ENCODE measurements around the gene SANBR. TPM values are rescaled to one million over a fixed set of nuclear protein-coding genes. Genes with fewer than 3 reads are reported as not detected.

Gene SANBR
- total RNA-seq, 4 donors from 2014 or later, result 5.3 to 16.3 (median 7.8) TPM

GRCh38 chr2:61017556-61018317 is 47.9 kb upstream of the SANBR start, which contains the start of the genes PEX13 and PUS10:
TSS of gene PEX13 (plus strand) at chr2:61017720. CDS start at chr2:61017760, 40 bp downstream.
TSS of gene PUS10 (minus strand) at chr2:61018255. CDS start at chr2:61011890, 6,365 bp downstream.
- peak in 1 of 6 experiments; percentile 12 for TF ChIP-seq CTCF (IDR thresholded peaks at IDR 0.05)
- peak; percentile 16 to 72 for TF ChIP-seq POLR2A (IDR thresholded peaks at IDR 0.05)
- Histone ChIP-seq H3K27me3 (no peaks in the 10 kb centered on the region), H3K36me3 (no peaks in the 10 kb centered on the region), H3K27ac (peak within 1 kb of the TSS; percentile 83 to 95 (median 95)), H3K9me3 (no peaks in the 10 kb centered on the region), H3K4me1 (peaks cover 31 to 39% of the 10 kb centered on the region in 2 donors), H3K4me3 (replicated peaks in 1 of 3) (peak within 1 kb of the TSS; percentile 70 to 93 (median 90))
- peak; percentile 80 to 82 for DNase-seq
- WGBS, 2 donors, result 0 to 1% methylated on average over 18 to 26 of the region's 39 CpGs
- intact Hi-C loops (cut with DNase I), result no loop called here

DNA sequence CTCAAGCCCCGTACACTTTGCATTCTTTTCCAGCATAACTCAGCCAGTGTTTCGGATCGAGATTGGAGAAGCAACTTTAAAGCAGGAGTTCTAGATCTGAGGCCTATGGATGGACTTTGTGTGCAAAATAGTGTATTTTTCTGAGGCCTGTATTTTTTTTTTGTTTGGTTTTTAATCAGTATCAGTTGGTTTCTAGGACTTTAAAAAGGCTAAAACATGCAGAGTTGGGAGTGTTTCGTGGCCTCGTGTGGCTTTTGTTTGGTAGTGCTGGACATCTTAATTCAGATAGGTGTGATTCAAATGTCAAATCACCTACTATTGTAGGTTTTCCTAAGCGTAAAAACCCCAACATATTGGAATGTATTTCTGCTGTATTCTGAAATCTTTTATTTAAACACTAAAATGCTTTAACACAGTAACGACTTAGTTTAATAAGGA is 47.3 kb upstream of the SANBR start:
- intact Hi-C loops (cut with DNase I), result no loop called here
- no peak for DNase-seq

GRCh38 chr2:61018798-61019197 is 46.9 kb upstream of the SANBR start:
- H3K27me3 ChIP-seq, result no peaks in the 10 kb centered on the region
- intact Hi-C loops (cut with DNase I), result no loop called here
- peak overlapping the region in 2 of 3 donors; percentile 70 to 93 for H3K4me3 ChIP-seq (replicated peaks in 1 of 3)
- DNase-seq, result no peak
- 31 to 33% methylated on average over 6 of the region's 6 CpGs for WGBS, 2 donors
- no peaks in the 10 kb centered on the region for H3K36me3 ChIP-seq
- peaks cover 23 to 36% of the 10 kb centered on the region in 2 donors for H3K4me1 ChIP-seq
- no peaks in the 10 kb centered on the region for H3K9me3 ChIP-seq
- TF ChIP-seq CTCF (IDR thresholded peaks at IDR 0.05) (no peak), POLR2A (IDR thresholded peaks at IDR 0.05) (no peak)
- H3K27ac ChIP-seq, result peak overlapping the region; percentile 83 to 95 (median 95)

More for the DNA sequence above, 47.3 kb upstream of the SANBR start:
- Histone ChIP-seq H3K36me3 (no peaks in the 10 kb centered on the region), H3K4me3 (replicated peaks in 1 of 3) (peak overlapping the region in 2 of 3 donors; percentile 70 to 93), H3K9me3 (no peaks in the 10 kb centered on the region), H3K27ac (peak overlapping the region; percentile 83 to 95 (median 95)), H3K4me1 (peaks cover 27 to 39% of the 10 kb centered on the region in 2 donors), H3K27me3 (no peaks in the 10 kb centered on the region)
- WGBS, 2 donors, result 2% methylated on average over 7 of the region's 7 CpGs
- no peak for TF ChIP-seq POLR2A (IDR thresholded peaks at IDR 0.05)
- TF ChIP-seq CTCF (IDR thresholded peaks at IDR 0.05), result no peak

DNA sequence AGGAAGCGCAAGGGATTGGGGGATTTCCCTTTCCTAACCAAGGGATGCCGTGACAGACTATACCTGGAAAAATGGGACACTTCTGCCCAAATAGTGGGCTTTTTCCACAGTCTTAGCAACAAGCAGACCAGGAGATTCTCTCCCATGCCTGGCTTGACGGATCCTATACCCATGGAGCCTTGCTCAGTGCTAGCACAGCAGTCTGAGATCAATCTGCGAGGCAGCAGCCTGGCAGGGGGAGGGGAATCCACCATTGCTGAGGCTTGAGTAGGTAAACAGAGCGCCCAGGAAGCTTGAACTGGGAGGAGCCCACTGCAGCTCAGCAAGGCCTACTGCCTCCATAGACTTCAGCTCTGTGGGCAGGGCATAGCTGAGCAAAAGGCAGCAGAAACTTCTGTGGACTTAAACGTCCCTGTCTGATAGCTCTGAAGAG is 44.4 kb upstream of the SANBR start:
- no peak for DNase-seq

More for the DNA sequence above, 44.4 kb upstream of the SANBR start:
- Histone ChIP-seq H3K27me3 (no peaks in the 10 kb centered on the region), H3K36me3 (no peaks in the 10 kb centered on the region), H3K4me3 (replicated peaks in 1 of 3) (no peak overlapping the region), H3K27ac (no peak overlapping the region), H3K9me3 (no peaks in the 10 kb centered on the region), H3K4me1 (peaks cover 4 to 19% of the 10 kb centered on the region in 2 donors)
- TF ChIP-seq POLR2A (IDR thresholded peaks at IDR 0.05) (no peak), CTCF (IDR thresholded peaks at IDR 0.05) (no peak)
- 98 to 100% methylated on average over 5 to 6 of the region's 6 CpGs for WGBS, 2 donors
- intact Hi-C loops (cut with DNase I), result no loop called here

Data from thyroid gland (tissue), 4 donors.